Stomach smooth muscle (tissue), 2 donors: ENCODE measurements around the gene ANKRA2.
"Not testable (repeated sequence)": the region's sequence is repeated elsewhere in the genome, so short reads cannot be mapped to it uniquely, and the experiment has no call there.

ENCODE experiments used
- H3K27ac ChIP-seq: one replicate; pipeline ENCODE4 v1.7.0; 2013; ENCODE audit warnings: mild to moderate bottlenecking, low read length, inconsistent platforms
- H3K27me3 ChIP-seq, 2 donors: one replicate each; pipeline ENCODE4 v1.7.0; 2013; ENCODE audit warnings: low read length in 2 of 2; ENCODE audit not compliant: insufficient read depth in 2 of 2, control insufficient read depth in 1 of 2
- H3K36me3 ChIP-seq, 2 donors: one replicate each; pipeline ENCODE4 v1.7.0; 2013; ENCODE audit warnings: low read length in 2 of 2; ENCODE audit not compliant: control insufficient read depth in 2 of 2, insufficient read depth in 2 of 2
- H3K4me1 ChIP-seq: one replicate; pipeline ENCODE4 v1.7.0; 2013; ENCODE audit warnings: low read length; ENCODE audit not compliant: control insufficient read depth, insufficient read depth
- H3K4me3 ChIP-seq, 2 donors: one replicate each; pipeline ENCODE4 v1.7.0; 2013; ENCODE audit warnings: low read length in 2 of 2
- H3K9ac ChIP-seq, 2 donors: one replicate each; pipeline ENCODE4 v1.7.0; 2013; ENCODE audit warnings: low read length in 2 of 2, mild to moderate bottlenecking in 1 of 2
- H3K9me3 ChIP-seq, 2 donors: one replicate each; pipeline ENCODE4 v1.7.0; 2013; ENCODE audit warnings: low read length in 2 of 2; ENCODE audit not compliant: control insufficient read depth in 2 of 2
- donor health status: healthy.
- donor health status: Pancreatic carcinoma.

The ANKRA2 gene

GRCh38 chr5:73525606-73526203, 39.7 kb downstream of the ANKRA2 start:
- Histone ChIP-seq H3K27me3 (no peaks in the 10 kb centered on the region), H3K27ac (no peak overlapping the region), H3K4me1 (peaks cover 5% of the 10 kb centered on the region), H3K9me3 (no peaks in the 10 kb centered on the region), H3K36me3 (no peaks in the 10 kb centered on the region), H3K9ac (no peak overlapping the region), H3K4me3 (no peak overlapping the region)

- H3K27ac ChIP-seq: no peak overlapping the region
Measured at GRCh38 chr5:73523861-73524260, 41.6 kb downstream of the ANKRA2 start.

DNA sequence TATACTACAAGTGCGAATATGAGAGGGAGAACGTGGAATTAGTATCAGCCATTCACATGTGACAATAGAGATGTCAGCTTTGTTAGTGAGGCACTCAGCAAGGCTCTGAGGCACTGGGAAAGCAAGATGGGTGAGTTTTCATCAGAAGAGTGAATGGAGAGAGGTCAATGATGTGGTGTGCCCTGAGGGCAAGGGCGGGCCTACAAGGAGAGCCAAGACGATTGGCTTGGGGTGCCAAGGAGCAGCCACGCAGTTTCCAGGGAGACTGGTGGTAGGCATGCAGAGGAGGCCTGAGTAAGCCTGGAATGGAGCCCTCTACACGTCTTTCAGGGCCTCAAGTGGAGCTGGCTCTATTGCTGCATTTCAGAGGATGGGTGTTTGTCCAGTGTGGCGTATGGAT, 42.5 kb downstream of the ANKRA2 start:
- Histone ChIP-seq H3K4me3 (no peak overlapping the region), H3K9me3 (no peaks in the 10 kb centered on the region), H3K27me3 (no peaks in the 10 kb centered on the region), H3K36me3 (no peaks in the 10 kb centered on the region), H3K9ac (peak overlapping the region in 1 of 2 donors; percentile 13), H3K4me1 (peaks cover 8% of the 10 kb centered on the region), H3K27ac (no peak overlapping the region)

More at GRCh38 chr5:73523861-73524260, 41.6 kb downstream of the ANKRA2 start:
- H3K4me1 ChIP-seq: peaks cover 8% of the 10 kb centered on the region
- H3K27me3 ChIP-seq: no peaks in the 10 kb centered on the region
- H3K36me3 ChIP-seq: no peaks in the 10 kb centered on the region
- H3K9ac ChIP-seq: no peak overlapping the region
- no peak overlapping the region for H3K4me3 ChIP-seq
- no peaks in the 10 kb centered on the region for H3K9me3 ChIP-seq

- H3K27me3 ChIP-seq: no peaks in the 10 kb centered on the region
- H3K9ac ChIP-seq: no peak overlapping the region
- peaks cover 5% of the 10 kb centered on the region for H3K4me1 ChIP-seq
- no peaks in the 10 kb centered on the region for H3K36me3 ChIP-seq
- H3K4me3 ChIP-seq: peak overlapping the region in 1 of 2 donors; percentile 40
- no peaks in the 10 kb centered on the region for H3K9me3 ChIP-seq
- no peak overlapping the region for H3K27ac ChIP-seq
Measured at GRCh38 chr5:73519531-73520283, 45.7 kb downstream of the ANKRA2 start.

DNA sequence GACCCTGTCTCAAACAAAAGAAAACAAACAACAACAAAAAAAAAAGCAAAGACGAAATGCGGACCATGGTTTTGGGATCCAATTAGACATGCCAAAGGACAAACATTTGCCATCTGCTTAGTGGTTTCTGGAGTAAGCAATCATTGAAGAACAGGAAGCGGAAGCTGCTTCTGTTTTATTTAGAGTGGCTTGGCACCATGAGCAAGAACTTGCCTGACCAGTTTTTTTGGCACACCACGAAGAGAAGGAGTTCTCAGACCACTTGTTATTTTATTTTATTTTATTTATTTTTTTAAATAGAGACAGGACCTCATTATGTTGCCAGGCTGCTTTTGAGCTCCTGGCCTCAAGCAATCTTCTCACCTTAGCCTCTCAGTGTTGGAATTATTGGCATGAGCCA, 50.2 kb downstream of the ANKRA2 start:
- Histone ChIP-seq H3K27ac (no peak overlapping the region), H3K27me3 (no peaks in the 10 kb centered on the region), H3K4me1 (peaks cover 3% of the 10 kb centered on the region), H3K9me3 (no peaks in the 10 kb centered on the region), H3K4me3 (no peak overlapping the region), H3K9ac (no peak overlapping the region), H3K36me3 (no peaks in the 10 kb centered on the region)

- no peak overlapping the region for H3K9ac ChIP-seq
- H3K4me3 ChIP-seq: no peak overlapping the region
- H3K9me3 ChIP-seq: no peaks in the 10 kb centered on the region
- H3K4me1 ChIP-seq: peaks cover under 1% of the 10 kb centered on the region
- no peak overlapping the region for H3K27ac ChIP-seq
- no peaks in the 10 kb centered on the region for H3K36me3 ChIP-seq
- no peaks in the 10 kb centered on the region for H3K27me3 ChIP-seq
Measured at GRCh38 chr5:73514418-73514817, 51.0 kb downstream of the ANKRA2 start.

DNA sequence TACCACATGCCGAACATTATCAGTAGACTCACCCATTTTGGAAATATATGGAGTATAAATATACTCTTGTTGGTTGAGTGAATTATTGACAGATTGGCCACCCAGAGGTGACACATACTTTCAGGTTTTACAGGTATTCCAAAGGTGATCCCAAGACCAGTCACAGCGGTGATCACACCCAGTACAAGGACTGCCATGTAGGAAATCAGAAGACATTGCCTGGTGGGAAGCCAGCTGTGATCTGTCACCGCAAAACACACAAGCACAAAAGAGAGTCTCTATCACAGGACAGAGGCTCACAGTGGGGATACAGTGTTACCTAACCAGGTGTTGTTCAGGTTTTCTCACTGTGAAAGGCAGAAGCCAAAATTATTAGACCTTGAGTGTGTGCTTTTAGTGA, 51.4 kb downstream of the ANKRA2 start:
- H3K27ac ChIP-seq: no peak overlapping the region
- no peak overlapping the region for H3K4me3 ChIP-seq
- H3K4me1 ChIP-seq: no peaks in the 10 kb centered on the region
- H3K27me3 ChIP-seq: no peaks in the 10 kb centered on the region
- no peaks in the 10 kb centered on the region for H3K36me3 ChIP-seq
- no peak overlapping the region for H3K9ac ChIP-seq
- no peaks in the 10 kb centered on the region for H3K9me3 ChIP-seq

DNA sequence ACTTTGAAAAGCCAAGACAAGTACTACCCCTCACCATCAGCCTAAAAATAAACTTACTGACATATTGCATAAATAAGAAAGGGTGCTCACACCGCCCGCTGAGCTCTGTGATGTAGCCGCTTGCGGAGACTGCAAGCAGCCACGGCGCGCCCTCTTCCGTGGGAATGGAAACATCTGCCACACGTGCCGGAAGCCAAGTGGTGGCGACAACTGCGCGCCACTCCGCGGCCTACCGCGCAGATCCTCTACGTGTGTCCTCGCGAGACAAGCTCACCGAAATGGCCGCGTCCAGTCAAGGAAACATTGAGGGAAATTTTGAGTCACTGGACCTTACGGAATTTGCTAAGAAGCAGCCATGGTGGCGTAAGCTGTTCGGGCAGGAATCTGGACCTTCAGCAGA, 56.9 kb downstream of the ANKRA2 start:
- not testable (repeated sequence) for H3K27ac ChIP-seq, H3K9me3 ChIP-seq, H3K27me3 ChIP-seq, H3K4me1 ChIP-seq, H3K4me3 ChIP-seq, H3K9ac ChIP-seq
- peaks cover 14 to 19% of the 10 kb centered on the region in 2 donors for H3K36me3 ChIP-seq

DNA sequence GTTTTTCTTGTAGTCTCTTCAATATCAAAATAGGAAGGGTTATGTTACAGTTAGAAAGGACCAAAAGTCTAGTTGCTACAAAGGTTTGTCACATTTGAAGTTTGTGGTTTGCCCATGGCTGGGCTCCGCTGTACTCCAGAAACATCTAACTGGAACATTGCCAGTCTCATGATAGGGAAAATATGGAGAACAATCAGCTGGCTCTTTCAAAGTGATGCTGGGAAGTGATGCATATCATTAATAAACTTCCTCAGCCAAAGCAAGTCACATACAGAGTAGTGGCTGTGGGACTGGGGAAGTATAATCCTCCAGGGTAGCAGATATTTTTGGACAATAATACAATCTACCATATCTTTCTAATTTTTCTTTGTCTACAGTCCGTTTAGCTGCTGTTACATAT, 58.4 kb downstream of the ANKRA2 start:
- Histone ChIP-seq H3K4me1 (no peaks in the 10 kb centered on the region), H3K9ac (no peak overlapping the region)

DNA sequence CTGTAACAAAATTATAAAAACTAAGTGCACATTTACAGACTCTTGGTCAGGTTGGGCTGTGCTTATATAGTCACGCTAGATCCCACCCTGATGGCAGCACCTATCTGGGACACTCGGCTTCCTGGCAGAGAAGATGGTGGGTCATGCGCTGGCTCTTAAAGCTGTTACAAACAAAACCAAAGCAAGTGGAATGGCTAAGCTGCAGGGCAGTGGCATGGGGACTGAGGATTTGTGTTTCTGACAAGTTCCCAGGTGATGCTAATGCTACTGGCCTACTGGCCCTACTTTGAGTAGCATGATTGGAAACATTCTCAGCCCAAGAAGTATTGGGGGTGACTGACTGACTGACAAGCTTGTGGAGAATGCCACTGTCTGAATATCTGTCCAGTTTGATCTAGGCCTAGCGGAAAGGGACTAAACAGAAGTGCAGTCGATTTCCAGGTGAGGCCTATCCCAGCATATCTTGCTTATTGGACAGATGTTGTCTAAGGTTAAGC, 58.9 kb downstream of the ANKRA2 start:
- Histone ChIP-seq H3K9me3 (no peaks in the 10 kb centered on the region), H3K4me1 (no peaks in the 10 kb centered on the region), H3K4me3 (no peak overlapping the region), H3K27me3 (no peaks in the 10 kb centered on the region), H3K9ac (no peak overlapping the region), H3K36me3 (peaks cover 23 to 28% of the 10 kb centered on the region in 2 donors), H3K27ac (no peak overlapping the region)

More for the DNA sequence above, 58.4 kb downstream of the ANKRA2 start:
- H3K4me3 ChIP-seq: no peak overlapping the region
- H3K36me3 ChIP-seq: peaks cover 23 to 27% of the 10 kb centered on the region in 2 donors
- H3K27ac ChIP-seq: no peak overlapping the region
- no peaks in the 10 kb centered on the region for H3K27me3 ChIP-seq
- no peaks in the 10 kb centered on the region for H3K9me3 ChIP-seq
